Stimulated activated CD8-positive, alpha-beta memory T cell treated with anti-CD3 and anti-CD28 coated beads, Interleukin-4, amount 100 ng/mL, for 1 hour (primary cell): Measurements from ENCODE around the gene SLC10A3.

Experiments
- DNase-seq, 2 donors: peaks; one replicate each; pipeline ENCODE4 v3.0.0-alpha.2; 2020; ENCODE audit warnings: low read depth in 2 of 2, low spot score in 1 of 2

Gene SLC10A3

GRCh38 chrX:154466036-154466435 is 24.4 kb downstream of the SLC10A3 start:
- no peak for DNase-seq

- no peak for DNase-seq
Measured at GRCh38 chrX:154465601-154466000, 24.8 kb downstream of the SLC10A3 start.

GRCh38 chrX:154464806-154465365 is 25.5 kb downstream of the SLC10A3 start:
- no peak for DNase-seq

- no peak for DNase-seq
Measured at GRCh38 chrX:154463611-154464220, 26.7 kb downstream of the SLC10A3 start.

GRCh38 chrX:154462396-154462795 is 28.0 kb downstream of the SLC10A3 start:
- DNase-seq, result no peak

- DNase-seq, result no peak
Measured at GRCh38 chrX:154460326-154460725, 30.1 kb downstream of the SLC10A3 start.

- no peak for DNase-seq
Measured at GRCh38 chrX:154459832-154460231, 30.6 kb downstream of the SLC10A3 start.

GRCh38 chrX:154458954-154459778 is 31.3 kb downstream of the SLC10A3 start:
- DNase-seq, result no peak

GRCh38 chrX:154458116-154458953 is 32.1 kb downstream of the SLC10A3 start, which contains the start of gene PLXNA3:
PLXNA3 (plus strand) TSS chrX:154458281; CDS start chrX:154460184, 1,903 bp downstream.
- peak in 1 of 2 donors; percentile 49 for DNase-seq

- DNase-seq, result peak in 1 of 2 donors; percentile 19
Measured at GRCh38 chrX:154457491-154458115, 32.8 kb downstream of the SLC10A3 start.

- DNase-seq, result no peak
Measured at GRCh38 chrX:154452823-154453222, 37.6 kb downstream of the SLC10A3 start.

- DNase-seq, result no peak
Measured at GRCh38 chrX:154450312-154450711, 40.1 kb downstream of the SLC10A3 start.

- DNase-seq, result no peak
Measured at GRCh38 chrX:154449618-154450017, 40.8 kb downstream of the SLC10A3 start.

GRCh38 chrX:154448484-154448883 is 41.9 kb downstream of the SLC10A3 start:
- no peak for DNase-seq

- DNase-seq, result no peak
Measured at GRCh38 chrX:154446430-154446829, 44.0 kb downstream of the SLC10A3 start.

- DNase-seq, result no peak
Measured at GRCh38 chrX:154445776-154446175, 44.7 kb downstream of the SLC10A3 start.

- no peak for DNase-seq
Measured at GRCh38 chrX:154444755-154445246, 45.6 kb downstream of the SLC10A3 start.

GRCh38 chrX:154443992-154444754 is 46.3 kb downstream of the SLC10A3 start, which contains the start of gene FAM50A:
FAM50A (plus strand) TSS chrX:154444141; CDS start chrX:154444236, 95 bp downstream.
- DNase-seq, result peak in 1 of 2 donors; percentile 42

GRCh38 chrX:154443479-154443910 is 46.9 kb downstream of the SLC10A3 start:
- no peak for DNase-seq
